ENCODE measurements around the gene CADM1. TPM values are rescaled to one million over a fixed set of nuclear protein-coding genes. Genes with fewer than 3 reads are reported as not detected.

Gene CADM1
- total RNA-seq, 1 experiment from 2014 or later = 12.9 TPM

DNA sequence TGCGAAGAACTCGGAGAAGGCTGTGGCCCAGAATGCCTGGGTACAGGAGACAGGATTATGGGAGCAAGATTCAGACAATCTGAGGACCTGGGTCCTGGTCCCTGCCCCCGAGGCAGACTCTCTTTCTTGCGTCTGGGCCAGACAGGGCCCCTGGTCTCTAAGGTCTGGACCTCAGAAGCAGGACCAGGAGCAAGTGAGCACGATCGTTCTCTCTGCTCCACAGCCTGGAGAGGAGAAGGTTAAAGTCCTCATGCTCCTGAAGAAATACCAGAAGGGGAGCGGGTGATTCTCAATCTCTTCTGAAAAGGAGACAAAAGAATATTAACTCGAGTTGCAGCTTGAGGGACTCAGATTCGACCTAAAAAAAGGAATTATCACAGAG is 349.9 kb downstream of the CADM1 start:
- TF ChIP-seq, protein P1, sequence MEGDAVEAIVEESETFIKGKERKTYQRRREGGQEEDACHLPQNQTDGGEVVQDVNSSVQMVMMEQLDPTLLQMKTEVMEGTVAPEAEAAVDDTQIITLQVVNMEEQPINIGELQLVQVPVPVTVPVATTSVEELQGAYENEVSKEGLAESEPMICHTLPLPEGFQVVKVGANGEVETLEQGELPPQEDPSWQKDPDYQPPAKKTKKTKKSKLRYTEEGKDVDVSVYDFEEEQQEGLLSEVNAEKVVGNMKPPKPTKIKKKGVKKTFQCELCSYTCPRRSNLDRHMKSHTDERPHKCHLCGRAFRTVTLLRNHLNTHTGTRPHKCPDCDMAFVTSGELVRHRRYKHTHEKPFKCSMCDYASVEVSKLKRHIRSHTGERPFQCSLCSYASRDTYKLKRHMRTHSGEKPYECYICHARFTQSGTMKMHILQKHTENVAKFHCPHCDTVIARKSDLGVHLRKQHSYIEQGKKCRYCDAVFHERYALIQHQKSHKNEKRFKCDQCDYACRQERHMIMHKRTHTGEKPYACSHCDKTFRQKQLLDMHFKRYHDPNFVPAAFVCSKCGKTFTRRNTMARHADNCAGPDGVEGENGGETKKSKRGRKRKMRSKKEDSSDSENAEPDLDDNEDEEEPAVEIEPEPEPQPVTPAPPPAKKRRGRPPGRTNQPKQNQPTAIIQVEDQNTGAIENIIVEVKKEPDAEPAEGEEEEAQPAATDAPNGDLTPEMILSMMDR (conservative IDR thresholded peaks at IDR 0.05; ENCODE audit: low read depth, low read length) = no peak
- TF ChIP-seq EZH2 (IDR thresholded peaks at IDR 0.05; ENCODE audit: borderline replicate concordance, low read depth, low read length, poor library complexity, severe bottlenecking) = no peak
- Histone ChIP-seq H3K4me1 (ENCODE audit: insufficient read depth, low read length, poor library complexity, severe bottlenecking) (no peaks in the 10 kb centered on the region), H3K36me3 (ENCODE audit: insufficient read depth, low read length, poor library complexity, severe bottlenecking) (no peaks in the 10 kb centered on the region), H3K4me3 (ENCODE audit: low read depth, low read length, poor library complexity, severe bottlenecking) (no peak overlapping the region), H3K27me3 (replicated peaks; ENCODE audit: insufficient read depth, low read depth, low read length, poor library complexity) (no peaks in the 10 kb centered on the region), H3K9me3 (ENCODE audit: low read depth, low read length, poor library complexity, severe bottlenecking) (no peaks in the 10 kb centered on the region), H3K27ac (ENCODE audit: low read depth, low read length, poor library complexity, severe bottlenecking) (no peak overlapping the region)
- no peak for DNase-seq (ENCODE audit: low spot score)
- intact Hi-C loops (cut with micrococcal nuclease; ENCODE audit: unreplicated experiment) = no loop called here
- ChIA-PET POLR2A (ENCODE audit: low non-redundant PET) (no interaction called here), CTCF (no interaction called here)
- BruUV-seq (replicated peaks) = no TSS peak

DNA sequence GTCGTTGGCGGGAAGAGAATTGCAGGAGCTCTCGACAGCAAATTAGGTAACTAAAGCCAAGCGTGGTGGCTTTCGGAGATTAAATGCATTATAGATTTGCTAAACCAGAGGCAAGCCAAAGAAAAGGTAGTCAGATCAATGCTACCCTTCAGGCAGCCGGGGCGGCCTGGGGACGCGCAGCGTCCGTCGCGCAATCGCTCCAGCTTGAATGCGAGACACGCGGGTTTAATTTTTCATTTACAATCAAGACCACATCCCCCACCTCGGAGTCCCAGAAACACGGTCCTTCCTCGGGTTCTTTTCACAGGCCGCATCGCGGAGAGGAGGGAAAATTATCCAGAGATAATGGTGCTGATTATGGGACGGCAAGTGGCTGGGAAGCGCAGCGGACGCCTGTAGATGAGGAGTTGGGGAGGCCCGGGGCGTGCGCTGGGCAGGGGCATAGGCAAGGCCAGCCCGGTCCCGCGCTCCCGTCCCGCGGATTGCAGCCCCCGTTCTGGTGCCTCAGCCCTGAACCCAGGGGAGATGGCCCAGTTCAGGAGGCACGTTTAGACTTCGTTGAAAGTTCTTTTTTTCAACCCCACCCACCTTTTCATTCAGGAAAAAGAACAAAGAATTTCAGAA is 350.4 kb downstream of the CADM1 start:
- CTCF ChIA-PET = no interaction called here
- DNase-seq (ENCODE audit: low spot score) = no peak

DNA sequence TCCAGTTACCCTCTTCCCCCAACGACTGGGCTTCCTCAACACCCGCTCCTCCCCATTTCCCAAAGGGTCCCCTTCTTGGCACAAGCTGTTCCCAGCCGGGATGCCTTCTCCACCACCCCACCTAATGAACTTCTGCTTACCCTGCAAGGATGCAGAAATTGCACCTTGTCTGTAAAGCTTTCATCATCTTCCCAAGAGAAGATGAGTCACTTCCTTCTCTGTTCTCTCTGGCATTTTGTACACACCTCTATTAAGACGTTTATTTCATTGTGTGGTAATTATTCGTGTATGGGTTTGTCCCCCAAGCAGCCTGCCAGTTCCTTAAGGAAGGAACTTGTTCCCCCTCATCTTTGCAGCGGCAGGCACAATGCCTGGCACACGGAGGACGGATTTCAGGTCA is 351.1 kb downstream of the CADM1 start:
- no peak for TF ChIP-seq EZH2 (IDR thresholded peaks at IDR 0.05; ENCODE audit: borderline replicate concordance, low read depth, low read length, poor library complexity, severe bottlenecking)
- TF ChIP-seq, protein P1 (conservative IDR thresholded peaks at IDR 0.05; ENCODE audit: low read depth, low read length) = no peak
- no peaks in the 10 kb centered on the region for H3K4me1 ChIP-seq (ENCODE audit: insufficient read depth, low read length, poor library complexity, severe bottlenecking)
- H3K27ac ChIP-seq (ENCODE audit: low read depth, low read length, poor library complexity, severe bottlenecking) = no peak overlapping the region
- no TSS peak for BruUV-seq (replicated peaks)
- no peaks in the 10 kb centered on the region for H3K9me3 ChIP-seq (ENCODE audit: low read depth, low read length, poor library complexity, severe bottlenecking)
- intact Hi-C loops (cut with micrococcal nuclease; ENCODE audit: unreplicated experiment) = no loop called here
- no peaks in the 10 kb centered on the region for H3K27me3 ChIP-seq (replicated peaks; ENCODE audit: insufficient read depth, low read depth, low read length, poor library complexity)
- no peaks in the 10 kb centered on the region for H3K36me3 ChIP-seq (ENCODE audit: insufficient read depth, low read length, poor library complexity, severe bottlenecking)
- no peak for DNase-seq (ENCODE audit: low spot score)
- ChIA-PET POLR2A (ENCODE audit: low non-redundant PET) (no interaction called here), CTCF (no interaction called here)
- H3K4me3 ChIP-seq (ENCODE audit: low read depth, low read length, poor library complexity, severe bottlenecking) = no peak overlapping the region

More for the DNA sequence above, 350.4 kb downstream of the CADM1 start:
- H3K27me3 ChIP-seq (replicated peaks; ENCODE audit: insufficient read depth, low read depth, low read length, poor library complexity) = no peaks in the 10 kb centered on the region
- POLR2A ChIA-PET (ENCODE audit: low non-redundant PET) = no interaction called here
- intact Hi-C loops (cut with micrococcal nuclease; ENCODE audit: unreplicated experiment) = no loop called here
- no peak overlapping the region for H3K27ac ChIP-seq (ENCODE audit: low read depth, low read length, poor library complexity, severe bottlenecking)
- no peak overlapping the region for H3K4me3 ChIP-seq (ENCODE audit: low read depth, low read length, poor library complexity, severe bottlenecking)
- no peaks in the 10 kb centered on the region for H3K4me1 ChIP-seq (ENCODE audit: insufficient read depth, low read length, poor library complexity, severe bottlenecking)
- TF ChIP-seq, protein P1 (conservative IDR thresholded peaks at IDR 0.05; ENCODE audit: low read depth, low read length) = no peak
- no peaks in the 10 kb centered on the region for H3K36me3 ChIP-seq (ENCODE audit: insufficient read depth, low read length, poor library complexity, severe bottlenecking)
- no peaks in the 10 kb centered on the region for H3K9me3 ChIP-seq (ENCODE audit: low read depth, low read length, poor library complexity, severe bottlenecking)
- BruUV-seq (replicated peaks) = no TSS peak
